Mammary epithelial cell (primary cell): Measurements from ENCODE around the gene NR2C2.

Experiments used
- EZH2 ChIP-seq: IDR thresholded peaks from 2 replicates; pipeline ENCODE4 v1.6.1; 2012; ENCODE audit warnings: low read length, inconsistent platforms, borderline replicate concordance
- TF ChIP-seq, protein P1 (sequence below), 2 donors: IDR thresholded peaks in 1 of 2; conservative IDR thresholded peaks in 1 of 2; 2 replicates each; pipeline ENCODE4 v1.5.1; 2011 to 2012; ENCODE audit warnings: inconsistent platforms in 2 of 2, low read length in 2 of 2, mild to moderate bottlenecking in 2 of 2, control low read depth in 1 of 2, low read depth in 1 of 2; ENCODE audit not compliant: insufficient read depth in 1 of 2; ENCODE audit errors: extremely low read depth in 1 of 2

DNA sequence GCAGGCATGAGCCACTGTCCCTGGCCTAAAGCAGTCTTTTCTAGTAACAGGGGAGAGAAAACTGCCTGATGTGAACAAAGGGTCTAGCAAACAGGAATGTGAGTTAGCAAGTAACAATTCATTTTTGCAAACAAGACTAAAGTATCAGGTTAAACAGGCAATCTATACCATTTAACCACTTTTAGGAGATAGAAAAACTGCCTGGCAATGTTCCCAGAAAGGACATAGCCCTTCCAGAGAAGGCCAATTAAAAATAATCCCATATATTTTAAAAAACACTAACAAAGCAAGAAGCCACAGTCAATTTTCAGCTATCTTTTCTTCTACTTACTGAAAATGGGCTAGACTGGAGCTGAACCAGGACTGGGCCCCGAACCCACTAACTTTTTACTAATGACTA, 145.3 kb downstream of the NR2C2 start:
- no peak for TF ChIP-seq EZH2
- TF ChIP-seq, protein P1, sequence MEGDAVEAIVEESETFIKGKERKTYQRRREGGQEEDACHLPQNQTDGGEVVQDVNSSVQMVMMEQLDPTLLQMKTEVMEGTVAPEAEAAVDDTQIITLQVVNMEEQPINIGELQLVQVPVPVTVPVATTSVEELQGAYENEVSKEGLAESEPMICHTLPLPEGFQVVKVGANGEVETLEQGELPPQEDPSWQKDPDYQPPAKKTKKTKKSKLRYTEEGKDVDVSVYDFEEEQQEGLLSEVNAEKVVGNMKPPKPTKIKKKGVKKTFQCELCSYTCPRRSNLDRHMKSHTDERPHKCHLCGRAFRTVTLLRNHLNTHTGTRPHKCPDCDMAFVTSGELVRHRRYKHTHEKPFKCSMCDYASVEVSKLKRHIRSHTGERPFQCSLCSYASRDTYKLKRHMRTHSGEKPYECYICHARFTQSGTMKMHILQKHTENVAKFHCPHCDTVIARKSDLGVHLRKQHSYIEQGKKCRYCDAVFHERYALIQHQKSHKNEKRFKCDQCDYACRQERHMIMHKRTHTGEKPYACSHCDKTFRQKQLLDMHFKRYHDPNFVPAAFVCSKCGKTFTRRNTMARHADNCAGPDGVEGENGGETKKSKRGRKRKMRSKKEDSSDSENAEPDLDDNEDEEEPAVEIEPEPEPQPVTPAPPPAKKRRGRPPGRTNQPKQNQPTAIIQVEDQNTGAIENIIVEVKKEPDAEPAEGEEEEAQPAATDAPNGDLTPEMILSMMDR (conservative IDR thresholded peaks at IDR 0.05 in 1 of 2, IDR thresholded peaks at IDR 0.05 in 1 of 2; ENCODE audit: extremely low read depth in 1 of 2, insufficient read depth in 1 of 2, low read depth in 1 of 2, low read length in 2 of 2) = no peak
